K562 (cell line): Measurements from ENCODE around the gene DIS3L. TPM values are rescaled to one million over a fixed set of nuclear protein-coding genes. Genes with fewer than 3 reads are reported as not detected.

ENCODE experiments used
- ATF1 ChIP-seq, 2 experiments: fragments of 450-650 bp in 1 of 2; IDR thresholded peaks; 2 replicates each; pipeline ENCODE4 v1.6.1; 2016; ENCODE audit warnings: missing compliant biosample characterization in 1 of 2, missing genetic modification characterization in 1 of 2
- CAMTA2 ChIP-seq: fragments of 250-450 bp; sonication (Bioruptor Pico); conservative IDR thresholded peaks from 2 replicates; pipeline ENCODE4 v1.5.1; 2022
- EP300 ChIP-seq: IDR thresholded peaks from 2 replicates; pipeline ENCODE4 v1.6.1; 2012; ENCODE audit warnings: low read length, improper control_type of control experiment
- FOXM1 ChIP-seq, 2 experiments: fragments of 450-650 bp in 1 of 2; sonication (generic) in 1 of 2; formaldehyde crosslinking in 1 of 2; IDR thresholded peaks; 2 replicates each; pipeline versions ENCODE4 v1.6.1 to v1.9.0; 2017 to 2022; ENCODE audit warnings: low read depth in 2 of 2, mild to moderate bottlenecking in 2 of 2, missing genetic modification reagents in 1 of 2, moderate library complexity in 1 of 2
- MAZ ChIP-seq, 2 experiments: fragments of 450-650 bp in 1 of 2; sonication (generic) in 1 of 2; formaldehyde crosslinking; IDR thresholded peaks in 1 of 2; conservative IDR thresholded peaks in 1 of 2; 2 replicates each; pipeline versions ENCODE4 v1.4.0 to v1.5.0; 2020; ENCODE audit warnings: mild to moderate bottlenecking in 1 of 2, missing genetic modification reagents in 1 of 2
- POLR3A ChIP-seq: IDR thresholded peaks from 2 replicates; pipeline ENCODE4 v1.6.1; 2011; ENCODE audit warnings: borderline replicate concordance, mild to moderate bottlenecking, moderate library complexity; ENCODE audit not compliant: insufficient read length, insufficient read depth; ENCODE audit errors: extremely low read depth
- RBM22 ChIP-seq: fragments of 200-400 bp; formaldehyde crosslinking; IDR thresholded peaks from 2 replicates; pipeline ENCODE4 v1.6.1; 2018; ENCODE audit warnings: low read length, low read depth; ENCODE audit not compliant: poor library complexity, severe bottlenecking
- TOE1 ChIP-seq, 2 experiments: fragments of 450-650 bp in 1 of 2; sonication (generic) in 1 of 2; formaldehyde crosslinking in 1 of 2; IDR thresholded peaks; 2 replicates each; pipeline versions ENCODE4 v1.7.1 to v1.8.0; 2016 to 2022; ENCODE audit warnings: borderline replicate concordance in 2 of 2, mild to moderate bottlenecking in 2 of 2, antibody characterized with exemption in 1 of 2, inconsistent platforms in 1 of 2, low read depth in 1 of 2, missing genetic modification reagents in 1 of 2, moderate library complexity in 1 of 2
- ZNF561 ChIP-seq: fragments of 450-650 bp; formaldehyde crosslinking; conservative IDR thresholded peaks from 2 replicates; pipeline ENCODE4 v1.4.0; 2020; ENCODE audit warnings: mild to moderate bottlenecking, moderate library complexity
- ZNF583 ChIP-seq: fragments of 250-450 bp; sonication (Bioruptor Pico); IDR thresholded peaks from 2 replicates; pipeline ENCODE4 v1.4.0; 2020
- polyA plus RNA-seq, 8 experiments: library from polyadenylated mRNA; depleted of rRNA in 4 of 8; stranded (reverse) in 5 of 8; unstranded in 3 of 8; fragments of >200 nt; fragmentation: Nextera tagmentation in 2 of 8; fragmentation: Illumina TruSeq in 1 of 8; extraction: Ambion mirVana in 2 of 8; extraction: Trizol in 1 of 8; gene quantifications; 2 replicates each; pipeline versions ENCODE4 v1.2.1 to v1.2.3, GENCODE V29; 2011 to 2014; ENCODE audit warnings: inconsistent platforms in 1 of 8, missing spikeins in 1 of 8
- total RNA-seq, 7 experiments: library from RNA; depleted of rRNA in 6 of 7; stranded (reverse); fragments of >200 nt in 6 of 7; fragmentation: Illumina TruSeq in 2 of 7; extraction: Trizol in 2 of 7; gene quantifications; 2 replicates each; pipeline versions ENCODE4 v1.2.1 to v1.2.3, GENCODE V29; 2011 to 2021; ENCODE audit warnings: low replicate concordance in 1 of 7
- TF ChIP-seq, protein P1 (sequence below), 2 experiments: fragments of 250-450 bp in 1 of 2; fragments of 450-650 bp in 1 of 2; sonication (Bioruptor Pico) in 1 of 2; IDR thresholded peaks; 2 replicates each; pipeline versions ENCODE4 v1.6.1 to v1.8.0; 2016 to 2021; ENCODE audit warnings: mild to moderate bottlenecking in 2 of 2, moderate library complexity in 2 of 2, missing compliant biosample characterization in 1 of 2, missing genetic modification characterization in 1 of 2
- TF ChIP-seq, protein P2 (sequence below): sonication (generic); formaldehyde crosslinking; IDR thresholded peaks from 2 replicates; pipeline ENCODE4 v1.8.0; 2022; ENCODE audit warnings: mild to moderate bottlenecking, missing genetic modification reagents
- TF ChIP-seq, protein P3 (sequence below): fragments of 450-650 bp; formaldehyde crosslinking; IDR thresholded peaks from 2 replicates; pipeline ENCODE4 v1.4.0; 2020; ENCODE audit warnings: mild to moderate bottlenecking, mixed read lengths
- TF ChIP-seq, protein P4 (sequence below): sonication (generic); formaldehyde crosslinking; IDR thresholded peaks from 2 replicates; pipeline ENCODE4 v1.8.0; 2023; ENCODE audit warnings: mild to moderate bottlenecking, missing genetic modification reagents
- TF ChIP-seq, protein P5 (sequence below): sonication (generic); formaldehyde crosslinking; IDR thresholded peaks from 2 replicates; pipeline ENCODE4 v1.8.0; 2022; ENCODE audit warnings: missing genetic modification reagents, mild to moderate bottlenecking, moderate library complexity, borderline replicate concordance

DIS3L gene
- total and polyA plus RNA-seq, 9 of the 15 experiments (the other 6 are each of a cell fraction or from before 2014, with no cell fraction given) = 5.9 to 34.6 (median 16.9) TPM

DNA sequence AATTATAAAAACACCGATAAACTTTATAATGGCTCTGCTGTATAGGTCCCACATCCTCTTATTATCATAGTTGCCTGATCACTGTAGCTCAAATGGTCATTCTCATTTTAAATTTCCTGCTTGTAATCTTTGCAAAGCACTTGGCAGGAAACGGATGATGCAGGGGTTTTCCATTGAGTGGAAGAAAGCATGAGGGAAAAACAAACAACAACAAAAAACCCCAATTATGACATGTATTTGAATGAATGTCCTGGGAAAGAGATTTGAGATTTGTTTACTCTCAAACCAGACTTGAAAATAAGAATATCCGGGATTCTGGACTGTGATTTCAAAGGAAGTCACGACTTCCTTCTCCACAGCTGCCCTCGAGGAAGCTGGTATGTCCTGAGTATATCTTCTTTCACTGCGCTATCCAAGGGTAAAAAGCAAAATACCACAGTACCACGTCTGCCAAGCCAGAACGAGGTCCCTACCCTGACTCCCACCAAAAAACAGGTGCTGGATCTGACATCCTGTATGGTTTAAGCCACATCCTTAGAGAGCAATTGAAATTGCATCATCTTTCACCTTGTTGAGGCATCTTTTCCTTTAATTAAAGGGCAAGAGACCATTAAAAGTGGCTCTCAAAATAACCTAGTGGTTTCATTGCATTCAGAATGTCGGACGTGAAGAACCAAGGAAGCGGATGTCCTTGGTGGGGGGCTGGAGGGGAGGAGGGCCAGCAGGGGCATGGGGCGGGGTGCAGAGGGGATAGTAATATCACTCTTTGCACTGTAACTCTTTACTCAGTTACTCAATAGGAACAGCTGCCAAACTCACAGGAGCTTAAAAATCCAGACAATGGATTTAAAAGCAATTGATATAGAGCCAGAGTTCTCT is 76.6 kb downstream of the DIS3L start (continued):
- TF ChIP-seq FOXM1 (IDR thresholded peaks at IDR 0.05; ENCODE audit: low read depth) (peak; percentile 75; the same call in 1 of the 2 replicates), FOXM1 (CRISPR knock-in tag; IDR thresholded peaks at IDR 0.05; ENCODE audit: low read depth) (no peak), ATF1 (CRISPR knock-in tag; IDR thresholded peaks at IDR 0.05) (no peak), ATF1 (tag; IDR thresholded peaks at IDR 0.05) (0 out of 2 replicates have a peak, but pooled peaks have one; percentile 15), MAZ (CRISPR knock-in tag; conservative IDR thresholded peaks at IDR 0.05 in 1 of 2, IDR thresholded peaks at IDR 0.05 in 1 of 2) (no peak), ZNF583 (no peak), POLR3A (no peak), TOE1 (IDR thresholded peaks at IDR 0.05; ENCODE audit: borderline replicate concordance) (peak; percentile 73; the same call in 1 of the 2 replicates), TOE1 (CRISPR knock-in tag; IDR thresholded peaks at IDR 0.05; ENCODE audit: borderline replicate concordance, low read depth) (no peak), RBM22 (no peak), CAMTA2 (CRISPR knock-in tag) (no peak), EP300 (0 out of 2 replicates have a peak, but pooled peaks have one; percentile 40), ZNF561 (CRISPR knock-in tag) (no peak)
- TF ChIP-seq, protein P1, sequence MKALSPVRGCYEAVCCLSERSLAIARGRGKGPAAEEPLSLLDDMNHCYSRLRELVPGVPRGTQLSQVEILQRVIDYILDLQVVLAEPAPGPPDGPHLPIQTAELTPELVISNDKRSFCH (CRISPR knock-in tag; IDR thresholded peaks at IDR 0.05) = no peak
- TF ChIP-seq, protein P1 (tag; IDR thresholded peaks at IDR 0.05) = peak; percentile 41; the same call in 1 of the 2 replicates
- TF ChIP-seq, protein P2, sequence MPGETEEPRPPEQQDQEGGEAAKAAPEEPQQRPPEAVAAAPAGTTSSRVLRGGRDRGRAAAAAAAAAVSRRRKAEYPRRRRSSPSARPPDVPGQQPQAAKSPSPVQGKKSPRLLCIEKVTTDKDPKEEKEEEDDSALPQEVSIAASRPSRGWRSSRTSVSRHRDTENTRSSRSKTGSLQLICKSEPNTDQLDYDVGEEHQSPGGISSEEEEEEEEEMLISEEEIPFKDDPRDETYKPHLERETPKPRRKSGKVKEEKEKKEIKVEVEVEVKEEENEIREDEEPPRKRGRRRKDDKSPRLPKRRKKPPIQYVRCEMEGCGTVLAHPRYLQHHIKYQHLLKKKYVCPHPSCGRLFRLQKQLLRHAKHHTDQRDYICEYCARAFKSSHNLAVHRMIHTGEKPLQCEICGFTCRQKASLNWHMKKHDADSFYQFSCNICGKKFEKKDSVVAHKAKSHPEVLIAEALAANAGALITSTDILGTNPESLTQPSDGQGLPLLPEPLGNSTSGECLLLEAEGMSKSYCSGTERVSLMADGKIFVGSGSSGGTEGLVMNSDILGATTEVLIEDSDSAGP (CRISPR knock-in tag) = peak; percentile 97
- TF ChIP-seq, protein P3, sequence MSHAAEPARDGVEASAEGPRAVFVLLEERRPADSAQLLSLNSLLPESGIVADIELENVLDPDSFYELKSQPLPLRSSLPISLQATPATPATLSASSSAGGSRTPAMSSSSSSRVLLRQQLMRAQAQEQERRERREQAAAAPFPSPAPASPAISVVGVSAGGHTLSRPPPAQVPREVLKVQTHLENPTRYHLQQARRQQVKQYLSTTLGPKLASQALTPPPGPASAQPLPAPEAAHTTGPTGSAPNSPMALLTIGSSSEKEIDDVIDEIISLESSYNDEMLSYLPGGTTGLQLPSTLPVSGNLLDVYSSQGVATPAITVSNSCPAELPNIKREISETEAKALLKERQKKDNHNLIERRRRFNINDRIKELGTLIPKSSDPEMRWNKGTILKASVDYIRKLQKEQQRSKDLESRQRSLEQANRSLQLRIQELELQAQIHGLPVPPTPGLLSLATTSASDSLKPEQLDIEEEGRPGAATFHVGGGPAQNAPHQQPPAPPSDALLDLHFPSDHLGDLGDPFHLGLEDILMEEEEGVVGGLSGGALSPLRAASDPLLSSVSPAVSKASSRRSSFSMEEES = no peak
- TF ChIP-seq, protein P4, sequence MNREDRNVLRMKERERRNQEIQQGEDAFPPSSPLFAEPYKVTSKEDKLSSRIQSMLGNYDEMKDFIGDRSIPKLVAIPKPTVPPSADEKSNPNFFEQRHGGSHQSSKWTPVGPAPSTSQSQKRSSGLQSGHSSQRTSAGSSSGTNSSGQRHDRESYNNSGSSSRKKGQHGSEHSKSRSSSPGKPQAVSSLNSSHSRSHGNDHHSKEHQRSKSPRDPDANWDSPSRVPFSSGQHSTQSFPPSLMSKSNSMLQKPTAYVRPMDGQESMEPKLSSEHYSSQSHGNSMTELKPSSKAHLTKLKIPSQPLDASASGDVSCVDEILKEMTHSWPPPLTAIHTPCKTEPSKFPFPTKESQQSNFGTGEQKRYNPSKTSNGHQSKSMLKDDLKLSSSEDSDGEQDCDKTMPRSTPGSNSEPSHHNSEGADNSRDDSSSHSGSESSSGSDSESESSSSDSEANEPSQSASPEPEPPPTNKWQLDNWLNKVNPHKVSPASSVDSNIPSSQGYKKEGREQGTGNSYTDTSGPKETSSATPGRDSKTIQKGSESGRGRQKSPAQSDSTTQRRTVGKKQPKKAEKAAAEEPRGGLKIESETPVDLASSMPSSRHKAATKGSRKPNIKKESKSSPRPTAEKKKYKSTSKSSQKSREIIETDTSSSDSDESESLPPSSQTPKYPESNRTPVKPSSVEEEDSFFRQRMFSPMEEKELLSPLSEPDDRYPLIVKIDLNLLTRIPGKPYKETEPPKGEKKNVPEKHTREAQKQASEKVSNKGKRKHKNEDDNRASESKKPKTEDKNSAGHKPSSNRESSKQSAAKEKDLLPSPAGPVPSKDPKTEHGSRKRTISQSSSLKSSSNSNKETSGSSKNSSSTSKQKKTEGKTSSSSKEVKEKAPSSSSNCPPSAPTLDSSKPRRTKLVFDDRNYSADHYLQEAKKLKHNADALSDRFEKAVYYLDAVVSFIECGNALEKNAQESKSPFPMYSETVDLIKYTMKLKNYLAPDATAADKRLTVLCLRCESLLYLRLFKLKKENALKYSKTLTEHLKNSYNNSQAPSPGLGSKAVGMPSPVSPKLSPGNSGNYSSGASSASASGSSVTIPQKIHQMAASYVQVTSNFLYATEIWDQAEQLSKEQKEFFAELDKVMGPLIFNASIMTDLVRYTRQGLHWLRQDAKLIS (CRISPR knock-in tag) = no peak
- TF ChIP-seq, protein P5, sequence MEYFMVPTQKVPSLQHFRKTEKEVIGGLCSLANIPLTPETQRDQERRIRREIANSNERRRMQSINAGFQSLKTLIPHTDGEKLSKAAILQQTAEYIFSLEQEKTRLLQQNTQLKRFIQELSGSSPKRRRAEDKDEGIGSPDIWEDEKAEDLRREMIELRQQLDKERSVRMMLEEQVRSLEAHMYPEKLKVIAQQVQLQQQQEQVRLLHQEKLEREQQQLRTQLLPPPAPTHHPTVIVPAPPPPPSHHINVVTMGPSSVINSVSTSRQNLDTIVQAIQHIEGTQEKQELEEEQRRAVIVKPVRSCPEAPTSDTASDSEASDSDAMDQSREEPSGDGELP (CRISPR knock-in tag) = no peak
